ENCODE data around the gene PAPSS2. TPM values are rescaled to one million over a fixed set of nuclear protein-coding genes. Genes with fewer than 3 reads are reported as not detected.
"Not testable (repeated sequence)": the region's sequence is repeated elsewhere in the genome, so short reads cannot be mapped to it uniquely, and the experiment has no call there.

Gene PAPSS2
- total RNA-seq, 1 experiment from 2014 or later, result 12.6 TPM

DNA sequence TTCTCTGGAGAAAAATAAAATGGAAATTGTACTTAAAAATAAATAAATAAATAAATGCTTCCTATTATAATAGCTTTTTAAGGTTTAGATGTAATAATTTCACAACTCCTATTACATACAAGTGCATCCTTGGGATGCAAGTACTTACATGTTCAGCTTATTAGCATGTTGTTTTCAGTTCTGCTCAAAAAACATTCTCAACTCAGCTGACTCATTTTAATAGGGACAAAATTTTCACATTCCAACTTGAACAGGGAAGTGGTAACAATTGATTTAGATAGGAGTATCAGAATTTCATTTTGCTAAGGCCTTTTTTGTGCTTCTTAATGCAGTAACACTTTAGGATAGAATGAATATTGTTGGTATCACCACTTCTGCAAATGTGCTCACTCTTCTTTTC lies 16.7 kb upstream of the PAPSS2 start:
- no peak for DNase-seq
- Mint-ChIP-seq H3K36me3 (ENCODE audit: insufficient read depth, unreplicated experiment) (no peaks in the 10 kb centered on the region), H3K9me3 (ENCODE audit: low read depth, unreplicated experiment) (no peaks in the 10 kb centered on the region), H3K27me3 (ENCODE audit: unreplicated experiment) (no peaks in the 10 kb centered on the region), H3K4me1 (ENCODE audit: low read depth, unreplicated experiment) (no peaks in the 10 kb centered on the region), H3K27ac (ENCODE audit: unreplicated experiment) (no peak overlapping the region), H3K4me3 (ENCODE audit: low read depth, unreplicated experiment) (no peak overlapping the region)
- TF ChIP-seq, protein P1, sequence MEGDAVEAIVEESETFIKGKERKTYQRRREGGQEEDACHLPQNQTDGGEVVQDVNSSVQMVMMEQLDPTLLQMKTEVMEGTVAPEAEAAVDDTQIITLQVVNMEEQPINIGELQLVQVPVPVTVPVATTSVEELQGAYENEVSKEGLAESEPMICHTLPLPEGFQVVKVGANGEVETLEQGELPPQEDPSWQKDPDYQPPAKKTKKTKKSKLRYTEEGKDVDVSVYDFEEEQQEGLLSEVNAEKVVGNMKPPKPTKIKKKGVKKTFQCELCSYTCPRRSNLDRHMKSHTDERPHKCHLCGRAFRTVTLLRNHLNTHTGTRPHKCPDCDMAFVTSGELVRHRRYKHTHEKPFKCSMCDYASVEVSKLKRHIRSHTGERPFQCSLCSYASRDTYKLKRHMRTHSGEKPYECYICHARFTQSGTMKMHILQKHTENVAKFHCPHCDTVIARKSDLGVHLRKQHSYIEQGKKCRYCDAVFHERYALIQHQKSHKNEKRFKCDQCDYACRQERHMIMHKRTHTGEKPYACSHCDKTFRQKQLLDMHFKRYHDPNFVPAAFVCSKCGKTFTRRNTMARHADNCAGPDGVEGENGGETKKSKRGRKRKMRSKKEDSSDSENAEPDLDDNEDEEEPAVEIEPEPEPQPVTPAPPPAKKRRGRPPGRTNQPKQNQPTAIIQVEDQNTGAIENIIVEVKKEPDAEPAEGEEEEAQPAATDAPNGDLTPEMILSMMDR (IDR thresholded peaks at IDR 0.05; ENCODE audit: unreplicated experiment), result no peak
- no TSS peak for BruUV-seq (replicated peaks)
- CTCF ChIA-PET, result interaction anchor here (0.5 kb wide), 1 partner anchor 17 kb away, joined by 3 read pairs; no protein-coding TSS in a partner anchor
- intact Hi-C loops (cut with micrococcal nuclease; ENCODE audit: unreplicated experiment), result no loop called here

DNA sequence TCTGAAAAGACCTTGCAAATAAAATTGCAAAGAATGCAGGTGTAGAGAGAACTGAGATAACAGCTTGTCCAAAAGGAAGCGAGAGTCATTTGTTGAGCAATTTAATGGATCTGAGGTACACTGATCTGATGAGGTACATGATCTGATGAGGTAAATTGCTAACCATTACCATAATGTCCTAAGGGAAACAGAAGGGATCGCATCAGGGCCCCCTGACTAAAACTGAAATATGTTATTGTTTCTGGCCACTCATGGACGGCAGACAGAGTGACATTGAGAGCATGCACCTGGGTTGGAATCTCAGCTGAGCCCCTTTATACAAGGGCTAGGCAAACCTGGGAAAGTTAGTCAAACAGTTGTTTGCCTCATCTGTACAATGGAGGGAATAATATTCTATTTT lies 15.8 kb upstream of the PAPSS2 start:
- TF ChIP-seq, protein P1 (IDR thresholded peaks at IDR 0.05; ENCODE audit: unreplicated experiment), result no peak
- no TSS peak for BruUV-seq (replicated peaks)

DNA sequence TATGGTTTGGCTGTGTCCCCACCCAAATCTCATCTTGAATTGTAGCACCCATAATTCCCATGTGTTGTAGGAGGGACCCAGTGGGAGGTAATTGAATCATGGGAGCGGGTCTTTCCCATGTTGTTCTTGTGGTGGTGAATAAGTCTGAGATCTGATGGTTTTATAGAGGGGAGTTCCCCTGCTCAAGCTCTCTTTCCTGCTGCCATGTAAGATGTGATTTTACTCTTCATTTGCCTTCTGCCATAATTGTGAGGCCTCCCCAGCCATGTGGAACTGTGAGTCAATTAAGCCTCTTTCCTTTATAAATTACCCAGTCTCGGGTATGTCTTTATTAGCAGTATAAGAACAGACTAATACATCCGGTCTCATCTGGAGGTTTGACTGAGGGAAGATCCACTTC lies 15.2 kb upstream of the PAPSS2 start:
- H3K36me3 Mint-ChIP-seq (ENCODE audit: insufficient read depth, unreplicated experiment); CTCF ChIA-PET; H3K4me1 Mint-ChIP-seq (ENCODE audit: low read depth, unreplicated experiment); DNase-seq; H3K4me3 Mint-ChIP-seq (ENCODE audit: low read depth, unreplicated experiment); H3K9me3 Mint-ChIP-seq (ENCODE audit: low read depth, unreplicated experiment); BruUV-seq (replicated peaks); H3K27me3 Mint-ChIP-seq (ENCODE audit: unreplicated experiment); H3K27ac Mint-ChIP-seq (ENCODE audit: unreplicated experiment); intact Hi-C loops (cut with micrococcal nuclease; ENCODE audit: unreplicated experiment): not testable (repeated sequence)

More for the DNA sequence above, 15.8 kb upstream of the PAPSS2 start:
- Mint-ChIP-seq H3K27me3 (ENCODE audit: unreplicated experiment) (no peaks in the 10 kb centered on the region), H3K4me1 (ENCODE audit: low read depth, unreplicated experiment) (no peaks in the 10 kb centered on the region), H3K4me3 (ENCODE audit: low read depth, unreplicated experiment) (no peak overlapping the region), H3K9me3 (ENCODE audit: low read depth, unreplicated experiment) (no peaks in the 10 kb centered on the region), H3K27ac (ENCODE audit: unreplicated experiment) (no peak overlapping the region), H3K36me3 (ENCODE audit: insufficient read depth, unreplicated experiment) (no peaks in the 10 kb centered on the region)
- CTCF ChIA-PET, result no interaction called here
- no peak for DNase-seq
- intact Hi-C loops (cut with micrococcal nuclease; ENCODE audit: unreplicated experiment), result no loop called here

DNA sequence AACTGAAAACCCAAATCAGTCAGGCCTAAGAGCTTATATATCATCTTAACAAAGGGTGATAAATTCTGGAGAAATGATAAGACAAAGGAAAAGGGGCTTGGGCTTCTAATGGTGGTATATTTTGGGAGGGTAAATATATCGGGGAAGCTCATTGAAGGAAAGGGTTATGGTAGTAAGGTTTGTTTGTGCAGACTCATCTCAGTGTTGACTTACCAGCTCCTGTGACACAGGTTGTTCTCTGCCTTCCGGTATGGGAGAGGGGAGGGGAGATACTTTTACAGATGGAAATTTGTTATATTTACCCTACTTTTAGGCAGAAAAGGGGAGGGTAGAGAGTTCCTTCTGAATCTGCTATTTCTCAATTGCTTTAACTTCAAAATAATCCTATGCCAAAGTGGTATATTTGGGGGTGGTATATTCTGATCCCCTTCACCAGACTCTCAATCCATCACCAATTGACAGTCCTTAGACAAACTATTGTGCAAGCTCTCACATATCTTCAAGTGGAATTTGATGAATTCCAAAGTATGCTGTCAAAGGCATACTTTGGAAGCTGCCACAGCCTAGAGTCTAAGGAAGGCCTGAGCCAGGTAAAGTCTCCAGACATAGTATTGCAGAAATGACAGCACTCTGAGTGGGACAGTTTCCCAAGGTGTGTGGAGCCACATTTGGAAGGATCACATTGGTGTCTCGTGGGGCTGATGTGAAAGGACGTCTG lies 13.3 kb upstream of the PAPSS2 start:
- no TSS peak for BruUV-seq (replicated peaks)
- H3K4me3 Mint-ChIP-seq (ENCODE audit: low read depth, unreplicated experiment), result no peak overlapping the region
- H3K36me3 Mint-ChIP-seq (ENCODE audit: insufficient read depth, unreplicated experiment), result no peaks in the 10 kb centered on the region
- CTCF ChIA-PET, result no interaction called here
- H3K27me3 Mint-ChIP-seq (ENCODE audit: unreplicated experiment), result no peaks in the 10 kb centered on the region
- intact Hi-C loops (cut with micrococcal nuclease; ENCODE audit: unreplicated experiment), result no loop called here
- H3K4me1 Mint-ChIP-seq (ENCODE audit: low read depth, unreplicated experiment), result no peaks in the 10 kb centered on the region
- TF ChIP-seq, protein P1 (IDR thresholded peaks at IDR 0.05; ENCODE audit: unreplicated experiment), result no peak
- H3K27ac Mint-ChIP-seq (ENCODE audit: unreplicated experiment), result no peak overlapping the region
- H3K9me3 Mint-ChIP-seq (ENCODE audit: low read depth, unreplicated experiment), result no peaks in the 10 kb centered on the region
- DNase-seq, result no peak

DNA sequence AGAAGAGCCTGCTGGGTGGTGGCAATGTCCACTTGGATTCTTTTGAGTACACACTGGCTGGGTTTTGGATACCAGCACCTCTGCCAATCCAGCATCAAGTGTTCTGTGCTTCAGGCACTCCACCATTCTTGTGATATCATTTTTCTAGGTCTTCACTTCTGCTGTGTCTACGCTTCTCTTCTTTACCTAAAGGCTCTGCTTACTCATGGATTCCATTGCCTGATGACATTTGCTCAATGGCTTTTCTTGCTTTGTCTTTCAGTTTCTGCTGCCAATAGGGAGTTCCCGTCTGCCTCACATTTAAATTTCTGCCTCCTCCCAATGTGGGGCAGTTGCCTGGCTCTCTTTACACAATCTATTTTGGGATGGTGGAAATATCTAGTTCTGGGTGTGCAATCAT lies 12.7 kb upstream of the PAPSS2 start:
- Mint-ChIP-seq H3K9me3 (ENCODE audit: low read depth, unreplicated experiment) (no peaks in the 10 kb centered on the region), H3K36me3 (ENCODE audit: insufficient read depth, unreplicated experiment) (no peaks in the 10 kb centered on the region), H3K4me3 (ENCODE audit: low read depth, unreplicated experiment) (no peak overlapping the region), H3K27ac (ENCODE audit: unreplicated experiment) (no peak overlapping the region), H3K27me3 (ENCODE audit: unreplicated experiment) (no peaks in the 10 kb centered on the region), H3K4me1 (ENCODE audit: low read depth, unreplicated experiment) (no peaks in the 10 kb centered on the region)
- BruUV-seq (replicated peaks), result no TSS peak
- CTCF ChIA-PET, result interaction anchor here (0.6 kb wide), 1 partner anchor 557 kb away, joined by 3 read pairs; no protein-coding TSS in a partner anchor
- intact Hi-C loops (cut with micrococcal nuclease; ENCODE audit: unreplicated experiment), result no loop called here
- TF ChIP-seq, protein P1 (IDR thresholded peaks at IDR 0.05; ENCODE audit: unreplicated experiment), result no peak
- DNase-seq, result no peak
